Endodermal cell (in vitro differentiated cells): ENCODE measurements around the gene RNF220. TPM values are rescaled to one million over a fixed set of nuclear protein-coding genes. Genes with fewer than 3 reads are reported as not detected.

Experiments
- DNase-seq: peaks from one replicate; pipeline ENCODE4 v3.0.0-alpha.2; 2017
- H3K27ac ChIP-seq: 2 replicates; pipeline ENCODE4 v1.5.1; 2013; ENCODE audit warnings: mild to moderate bottlenecking, low read depth, low read length, moderate library complexity
- H3K27me3 ChIP-seq: 2 replicates; pipeline ENCODE4 v1.6.1; 2013; ENCODE audit warnings: mild to moderate bottlenecking, low read length, moderate library complexity; ENCODE audit not compliant: insufficient read depth, control insufficient read depth, poor library complexity, severe bottlenecking
- H3K36me3 ChIP-seq: 2 replicates; pipeline ENCODE4 v1.7.0; 2013; ENCODE audit warnings: mild to moderate bottlenecking, low read length, moderate library complexity; ENCODE audit not compliant: control insufficient read depth, insufficient read depth
- H3K4me1 ChIP-seq: one replicate; pipeline ENCODE4 v1.7.0; 2013; ENCODE audit warnings: low read length; ENCODE audit not compliant: control insufficient read depth, insufficient read depth
- H3K4me3 ChIP-seq: 2 replicates; pipeline ENCODE4 v1.5.1; 2013; ENCODE audit warnings: mild to moderate bottlenecking, low read length, moderate library complexity
- H3K9ac ChIP-seq: 2 replicates; pipeline ENCODE4 v1.6.1; 2013; ENCODE audit warnings: mild to moderate bottlenecking, low read length, moderate library complexity; ENCODE audit not compliant: poor library complexity, severe bottlenecking; ENCODE audit errors: extremely low read depth
- H3K9me3 ChIP-seq: 2 replicates; pipeline ENCODE4 v1.6.1; 2013; ENCODE audit warnings: mild to moderate bottlenecking, low read length, moderate library complexity; ENCODE audit not compliant: control insufficient read depth
- H3K27ac Mint-ChIP-seq: 2 replicates; pipeline ENCODE4 v1.8.0; 2020; ENCODE audit warnings: mixed read lengths
- H3K27me3 Mint-ChIP-seq: 2 replicates; pipeline ENCODE4 v1.8.0; 2021; ENCODE audit warnings: mild to moderate bottlenecking, mixed read lengths; ENCODE audit not compliant: insufficient read depth
- H3K36me3 Mint-ChIP-seq: 2 replicates; pipeline ENCODE4 v1.8.0; 2020; ENCODE audit warnings: low read depth, mixed read lengths
- H3K4me1 Mint-ChIP-seq: 2 replicates; pipeline ENCODE4 v1.8.0; 2020; ENCODE audit warnings: mixed read lengths
- H3K4me3 Mint-ChIP-seq: 2 replicates; pipeline ENCODE4 v1.8.0; 2020; ENCODE audit warnings: mild to moderate bottlenecking, moderate library complexity, mixed read lengths
- H3K9me3 Mint-ChIP-seq: 2 replicates; pipeline ENCODE4 v1.8.0; 2020; ENCODE audit warnings: mild to moderate bottlenecking, mixed read lengths
- CTCF ChIP-seq: fragments of 200-600 bp; sonication (generic); conservative IDR thresholded peaks from 2 replicates; pipeline ENCODE4 v1.5.0; 2021; ENCODE audit warnings: antibody characterized with exemption, mild to moderate bottlenecking
- WGBS, 2 experiments: methylation state at CpG; one replicate each; pipeline versions ENCODE4 v1.1.5 to v1.1.7; 2013; ENCODE audit warnings: missing lambda C conversion rate in 2 of 2, mixed read lengths in 1 of 2; ENCODE audit not compliant: insufficient coverage in 1 of 2, insufficient read length in 1 of 2; 5-methylcytosine and 5-hydroxymethylcytosine counted together
- total RNA-seq, 2 donors: library from RNA; stranded (reverse); fragmentation: NEBNext Ultra II Directional in 1 of 2; extraction: Animal tissue kit (Norgen Biotek cat#: 25700) in 1 of 2; gene quantifications; 2 replicates in 1 of 2; 3 replicates in 1 of 2; pipeline ENCODE4 v1.2.1, GENCODE V29; 2021

RNF220 gene
- total RNA-seq, 2 donors from 2014 or later = 94.6 to 95.5 TPM

DNA sequence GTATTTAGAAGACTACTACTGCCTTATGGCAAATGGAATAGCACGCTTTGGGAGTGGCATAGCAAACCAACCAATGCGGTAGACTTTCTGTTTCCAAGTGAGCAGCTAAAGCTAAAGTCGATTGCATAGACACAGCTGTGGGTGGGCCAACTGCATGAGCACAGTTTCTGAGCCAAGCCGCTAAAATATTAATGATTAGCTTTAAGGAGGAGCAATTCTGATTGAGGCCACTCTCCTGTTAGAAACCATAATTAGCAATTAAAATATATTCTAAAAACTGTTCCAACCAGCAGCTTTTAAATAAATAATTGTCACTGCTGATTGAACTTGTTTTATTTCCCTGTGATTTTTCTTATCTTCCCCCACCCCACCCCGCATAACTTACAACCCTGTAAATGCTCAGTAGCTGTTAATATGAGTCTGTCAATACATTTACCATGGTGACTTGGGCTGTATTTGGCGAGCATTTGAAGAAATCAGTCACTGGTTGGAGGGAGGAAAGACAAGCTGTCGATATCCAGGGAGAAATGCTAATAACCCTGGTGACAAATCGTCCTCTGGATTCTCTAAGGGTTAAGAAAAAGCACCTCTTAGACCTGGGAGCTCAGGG is 32.2 kb downstream of the RNF220 start:
- peak overlapping the region; percentile 11 for H3K27ac Mint-ChIP-seq
- H3K4me3 Mint-ChIP-seq = no peak overlapping the region
- H3K36me3 Mint-ChIP-seq = peaks cover 2% of the 10 kb centered on the region
- peak; percentile 49 for DNase-seq
- 49 to 54% methylated on average over 7 to 8 of the region's 8 CpGs for WGBS, 2 experiments
- Histone ChIP-seq H3K27me3 (no peaks in the 10 kb centered on the region), H3K27ac (no peak overlapping the region), H3K4me1 (peaks cover 13% of the 10 kb centered on the region), H3K9me3 (no peaks in the 10 kb centered on the region), H3K9ac (no peak overlapping the region), H3K36me3 (no peaks in the 10 kb centered on the region), H3K4me3 (no peak overlapping the region)
- peaks cover 22% of the 10 kb centered on the region for H3K4me1 Mint-ChIP-seq
- peaks cover 3% of the 10 kb centered on the region for H3K27me3 Mint-ChIP-seq
- H3K9me3 Mint-ChIP-seq = no peaks in the 10 kb centered on the region
- TF ChIP-seq CTCF = no peak

- Histone ChIP-seq H3K4me3 (no peak overlapping the region), H3K9me3 (no peaks in the 10 kb centered on the region), H3K27me3 (no peaks in the 10 kb centered on the region), H3K4me1 (no peaks in the 10 kb centered on the region), H3K36me3 (no peaks in the 10 kb centered on the region), H3K27ac (no peak overlapping the region), H3K9ac (no peak overlapping the region)
- no peak for TF ChIP-seq CTCF
- Mint-ChIP-seq H3K27me3 (peaks cover 7% of the 10 kb centered on the region), H3K4me1 (peaks cover 2% of the 10 kb centered on the region), H3K36me3 (no peaks in the 10 kb centered on the region), H3K27ac (no peak overlapping the region), H3K9me3 (no peaks in the 10 kb centered on the region), H3K4me3 (no peak overlapping the region)
- DNase-seq = no peak
- 97 to 100% methylated on average over 1 of the region's 1 CpG for WGBS, 2 experiments
These were observed 37.7 kb downstream of the RNF220 start for GRCh38 chr1:44442791-44443190.

GRCh38 chr1:44447051-44447810 is 42.2 kb downstream of the RNF220 start:
- no peak overlapping the region for H3K27ac Mint-ChIP-seq
- H3K4me1 Mint-ChIP-seq = no peaks in the 10 kb centered on the region
- H3K4me3 Mint-ChIP-seq = no peak overlapping the region
- Histone ChIP-seq H3K36me3 (no peaks in the 10 kb centered on the region), H3K27me3 (no peaks in the 10 kb centered on the region), H3K4me3 (no peak overlapping the region), H3K9ac (no peak overlapping the region), H3K27ac (no peak overlapping the region), H3K4me1 (no peaks in the 10 kb centered on the region), H3K9me3 (no peaks in the 10 kb centered on the region)
- H3K36me3 Mint-ChIP-seq = no peaks in the 10 kb centered on the region
- TF ChIP-seq CTCF = no peak
- H3K9me3 Mint-ChIP-seq = no peaks in the 10 kb centered on the region
- WGBS, 2 experiments = 93 to 95% methylated on average over 4 to 6 of the region's 6 CpGs
- DNase-seq = no peak
- H3K27me3 Mint-ChIP-seq = peaks cover 4% of the 10 kb centered on the region
